C4-2B (cell line): ENCODE data around the gene PHLDB1.

Experiments
- H3K27ac ChIP-seq: fragments of 450-650 bp; 2 replicates; pipeline ENCODE4 v1.5.1; 2017
- ZFX ChIP-seq: fragments of 450-650 bp; IDR thresholded peaks from 2 replicates; pipeline ENCODE4 v1.6.1; 2017
- TF ChIP-seq, protein P1 (sequence below): fragments of 450-650 bp; conservative IDR thresholded peaks from 2 replicates; pipeline ENCODE4 v1.5.1; 2017; ENCODE audit warnings: mild to moderate bottlenecking

PHLDB1 gene

DNA sequence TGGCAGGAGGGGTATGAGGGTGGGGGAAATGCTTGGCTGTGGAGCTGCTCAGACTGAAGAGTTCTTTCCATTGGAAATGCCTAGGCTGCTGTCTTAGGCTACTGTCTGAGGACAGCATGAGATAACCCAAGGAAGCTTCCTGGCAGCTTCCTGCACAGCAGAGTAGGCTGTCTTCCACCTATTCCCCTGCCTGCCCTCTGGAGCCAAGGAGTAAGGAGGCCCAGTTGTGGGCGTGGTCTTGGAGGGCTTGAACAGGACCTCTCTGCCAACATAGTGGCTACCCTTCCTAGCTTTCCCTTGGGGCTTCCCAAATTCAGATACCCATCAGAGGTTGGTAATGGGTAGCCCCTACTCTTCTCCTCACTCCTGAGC lies 25.9 kb downstream of the PHLDB1 start:
- no peak overlapping the region for H3K27ac ChIP-seq
- TF ChIP-seq, protein P1, sequence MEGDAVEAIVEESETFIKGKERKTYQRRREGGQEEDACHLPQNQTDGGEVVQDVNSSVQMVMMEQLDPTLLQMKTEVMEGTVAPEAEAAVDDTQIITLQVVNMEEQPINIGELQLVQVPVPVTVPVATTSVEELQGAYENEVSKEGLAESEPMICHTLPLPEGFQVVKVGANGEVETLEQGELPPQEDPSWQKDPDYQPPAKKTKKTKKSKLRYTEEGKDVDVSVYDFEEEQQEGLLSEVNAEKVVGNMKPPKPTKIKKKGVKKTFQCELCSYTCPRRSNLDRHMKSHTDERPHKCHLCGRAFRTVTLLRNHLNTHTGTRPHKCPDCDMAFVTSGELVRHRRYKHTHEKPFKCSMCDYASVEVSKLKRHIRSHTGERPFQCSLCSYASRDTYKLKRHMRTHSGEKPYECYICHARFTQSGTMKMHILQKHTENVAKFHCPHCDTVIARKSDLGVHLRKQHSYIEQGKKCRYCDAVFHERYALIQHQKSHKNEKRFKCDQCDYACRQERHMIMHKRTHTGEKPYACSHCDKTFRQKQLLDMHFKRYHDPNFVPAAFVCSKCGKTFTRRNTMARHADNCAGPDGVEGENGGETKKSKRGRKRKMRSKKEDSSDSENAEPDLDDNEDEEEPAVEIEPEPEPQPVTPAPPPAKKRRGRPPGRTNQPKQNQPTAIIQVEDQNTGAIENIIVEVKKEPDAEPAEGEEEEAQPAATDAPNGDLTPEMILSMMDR = no peak
- TF ChIP-seq ZFX = no peak

DNA sequence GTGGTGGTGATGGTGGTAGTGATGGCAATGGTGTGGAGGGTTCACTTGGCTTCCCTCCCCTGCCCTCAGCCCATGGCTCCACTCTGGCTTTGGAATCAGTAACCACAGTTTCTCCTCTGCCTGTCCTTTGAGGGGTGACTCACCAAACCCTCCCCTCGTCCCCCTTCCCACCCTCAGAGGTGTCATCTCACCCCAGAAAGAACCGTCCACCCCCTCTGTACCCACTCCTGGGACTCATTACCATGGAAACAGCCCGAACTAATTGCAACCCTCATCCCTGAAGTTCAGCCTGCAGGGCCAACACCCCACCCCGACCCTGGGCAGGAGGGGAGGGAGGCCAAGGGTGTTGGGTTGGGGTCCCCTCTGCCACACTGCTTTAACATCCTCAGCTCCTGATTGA lies 26.6 kb downstream of the PHLDB1 start:
- TF ChIP-seq, protein P1 = no peak
- TF ChIP-seq ZFX = no peak
- H3K27ac ChIP-seq = peak overlapping the region; percentile 58

DNA sequence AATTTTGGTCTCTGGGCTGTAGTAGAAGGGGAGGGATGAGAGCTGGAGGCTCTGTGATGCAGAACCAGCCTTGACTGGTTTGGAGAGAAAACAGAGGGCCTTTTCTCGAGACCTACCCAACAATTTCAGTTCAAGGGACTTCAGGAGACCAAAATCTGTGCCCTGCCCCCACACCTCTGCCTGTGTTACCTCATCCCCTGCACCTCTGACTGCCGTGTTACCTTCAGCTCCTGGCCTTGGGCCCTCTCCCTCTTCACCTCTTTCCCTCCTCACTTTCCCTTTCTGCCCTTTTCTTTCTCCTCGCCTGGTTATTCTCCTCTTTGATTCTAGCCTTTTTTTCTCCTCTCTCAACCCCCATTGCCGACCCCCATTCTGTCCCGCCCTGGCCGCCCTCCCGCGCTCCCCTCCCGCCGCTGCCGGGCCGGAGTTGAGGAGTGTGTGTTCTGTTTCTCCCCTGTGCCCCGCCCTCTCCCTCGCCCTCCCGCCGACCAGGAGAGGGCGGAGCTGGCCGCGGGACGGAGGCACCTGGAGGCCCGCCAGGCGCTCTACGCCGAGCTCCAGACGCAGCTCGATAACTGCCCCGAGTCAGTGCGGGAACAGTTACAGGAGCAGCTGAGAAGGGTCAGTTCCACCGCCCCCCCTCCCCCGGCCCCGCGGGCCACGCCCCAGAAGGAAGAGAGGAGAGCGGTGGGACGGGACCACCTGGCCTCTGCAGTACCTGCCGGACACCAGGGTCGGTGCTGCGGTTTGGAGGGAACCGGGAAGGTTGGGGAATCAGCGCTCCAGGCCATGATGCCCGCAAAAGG lies 27.2 kb downstream of the PHLDB1 start:
- peak overlapping the region; percentile 58 for H3K27ac ChIP-seq
- no peak for TF ChIP-seq ZFX
- TF ChIP-seq, protein P1 = no peak

DNA sequence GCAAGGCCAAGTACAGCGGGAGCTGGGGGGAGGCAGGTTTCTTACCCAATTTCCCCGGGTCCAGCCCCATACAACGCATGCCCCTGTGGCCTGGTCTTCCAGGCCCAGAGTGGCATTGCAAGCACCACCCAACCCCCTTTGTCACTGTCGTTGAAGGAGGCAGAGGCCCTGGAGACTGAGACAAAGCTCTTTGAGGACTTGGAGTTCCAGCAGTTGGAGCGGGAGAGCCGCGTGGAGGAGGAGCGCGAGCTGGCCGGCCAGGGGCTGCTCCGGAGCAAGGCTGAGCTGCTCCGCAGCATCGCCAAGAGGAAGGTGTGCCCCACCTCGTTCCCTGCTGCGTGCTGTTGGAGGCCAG lies 27.8 kb downstream of the PHLDB1 start:
- peak overlapping the region; percentile 58 for H3K27ac ChIP-seq
- no peak for TF ChIP-seq ZFX
- TF ChIP-seq, protein P1 = no peak

DNA sequence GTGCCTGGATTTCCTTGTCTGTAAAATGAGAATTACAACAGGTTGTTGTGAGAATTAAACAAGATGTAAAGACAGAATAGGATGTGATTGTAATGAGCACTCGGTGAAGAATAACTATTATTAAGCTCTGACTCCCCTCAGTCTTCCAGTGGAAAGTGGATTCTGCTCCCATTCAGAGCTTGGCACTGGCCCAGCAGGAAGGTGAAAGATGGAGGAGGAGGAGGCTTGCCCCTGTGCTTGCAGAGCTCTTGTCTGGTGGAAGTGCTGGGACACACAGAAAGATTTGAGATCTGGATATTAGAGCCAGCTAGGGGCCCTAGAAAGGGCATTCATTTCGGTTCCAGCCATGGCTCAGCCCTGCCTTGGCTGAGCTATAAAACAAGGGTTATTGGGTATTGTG lies 28.2 kb downstream of the PHLDB1 start:
- H3K27ac ChIP-seq = peak overlapping the region; percentile 58; the same call in 1 of the 2 replicates
- no peak for TF ChIP-seq ZFX
- TF ChIP-seq, protein P1 = no peak

- TF ChIP-seq ZFX = no peak
- TF ChIP-seq, protein P1 = no peak
These were observed 29.3 kb downstream of the PHLDB1 start for GRCh38 chr11:118636569-118637290.

GRCh38 chr11:118638726-118639125 lies 31.3 kb downstream of the PHLDB1 start:
- no peak overlapping the region for H3K27ac ChIP-seq
- no peak for TF ChIP-seq ZFX
- TF ChIP-seq, protein P1 = no peak

More at GRCh38 chr11:118636569-118637290, 29.3 kb downstream of the PHLDB1 start:
- H3K27ac ChIP-seq = no peak overlapping the region
